Spleen (tissue), 11 donors: ENCODE measurements around the gene ACAT2. TPM values are rescaled to one million over a fixed set of nuclear protein-coding genes. Genes with fewer than 3 reads are reported as not detected.

Source experiments
- DNase-seq: peaks from one replicate; pipeline ENCODE4 v3.0.0-alpha.2; 2020
- H3K27ac ChIP-seq, 8 donors: fragments of 200-600 bp; sonication (generic) in 7 of 8; 1 replicate in 4 of 8; 2 replicates in 4 of 8; pipeline versions ENCODE4 v1.5.0 to v1.8.0; 2016 to 2021; ENCODE audit warnings: inconsistent platforms in 4 of 8, mild to moderate bottlenecking in 4 of 8, moderate library complexity in 1 of 8
- H3K27me3 ChIP-seq, 7 donors: fragments of 200-600 bp; sonication (generic) in 6 of 7; replicated peaks in 1 of 7; 1 replicate in 4 of 7; 2 replicates in 3 of 7; pipeline versions ENCODE4 v1.5.0 to v1.8.0; 2016 to 2021; ENCODE audit warnings: inconsistent platforms in 3 of 7, mild to moderate bottlenecking in 1 of 7
- H3K36me3 ChIP-seq, 6 donors: fragments of 200-600 bp; sonication (generic) in 5 of 6; 1 replicate in 4 of 6; 2 replicates in 2 of 6; pipeline versions ENCODE4 v1.5.0 to v1.8.0; 2016 to 2021; ENCODE audit warnings: inconsistent platforms in 2 of 6
- H3K4me1 ChIP-seq, 6 donors: fragments of 200-600 bp; sonication (generic) in 5 of 6; 1 replicate in 3 of 6; 2 replicates in 3 of 6; pipeline versions ENCODE4 v1.5.0 to v1.8.0; 2016 to 2021; ENCODE audit warnings: inconsistent platforms in 3 of 6
- H3K4me3 ChIP-seq, 8 donors: fragments of 200-600 bp; sonication (generic) in 7 of 8; 1 replicate in 4 of 8; 2 replicates in 4 of 8; pipeline versions ENCODE4 v1.5.0 to v1.8.0; 2016 to 2021; ENCODE audit warnings: inconsistent platforms in 4 of 8, mild to moderate bottlenecking in 4 of 8, moderate library complexity in 2 of 8
- H3K9me3 ChIP-seq, 8 donors: fragments of 200-600 bp; sonication (generic) in 7 of 8; 1 replicate in 4 of 8; 2 replicates in 4 of 8; pipeline versions ENCODE4 v1.5.0 to v1.8.0; 2016 to 2021; ENCODE audit warnings: inconsistent platforms in 4 of 8
- CTCF ChIP-seq, 11 experiments: fragments of 200-600 bp in 7 of 11; fragments of 450-650 bp in 4 of 11; sonication (generic) in 4 of 11; IDR thresholded peaks in 8 of 11; conservative IDR thresholded peaks in 3 of 11; 1 replicate in 7 of 11; 2 replicates in 4 of 11; pipeline versions ENCODE4 v1.4.0 to v1.8.0; 2016 to 2021; ENCODE audit warnings: antibody characterized with exemption in 11 of 11, inconsistent platforms in 4 of 11, mild to moderate bottlenecking in 1 of 11
- POLR2A ChIP-seq, 3 donors: fragments of 450-650 bp; IDR thresholded peaks; one replicate each; pipeline ENCODE4 v1.5.1; 2017; ENCODE audit warnings: antibody characterized with exemption in 3 of 3, mild to moderate bottlenecking in 1 of 3
- POLR2AphosphoS5 ChIP-seq, 3 donors: sonication (generic); formaldehyde crosslinking; IDR thresholded peaks; one replicate each; pipeline ENCODE4 v1.5.1; 2017; ENCODE audit warnings: antibody characterized with exemption in 3 of 3
- WGBS, 5 donors: extraction: QIAGEN DNeasy Blood & Tissue Kit in 3 of 5; methylation state at CpG; one replicate each; pipeline versions ENCODE4 v1.1.5 to v1.1.7; 2013 to 2018; 5-methylcytosine and 5-hydroxymethylcytosine counted together
- intact Hi-C: fragments of 100-400 bp; cut with DNase I; formaldehyde crosslinking; loops from one replicate; pipeline ENCODE4 v1.15.0; 2023; ENCODE audit warnings: low total_unique reads
- polyA plus RNA-seq, 3 donors: library from polyadenylated mRNA; stranded (reverse); fragments of 200-250 nt; gene quantifications; one replicate each; pipeline ENCODE4 v1.2.1, GENCODE V29; 2013
- total RNA-seq, 7 donors: library from RNA; depleted of rRNA in 3 of 7; stranded (reverse); fragments of >200 nt in 3 of 7; fragmentation: NEBNext Ultra II Directional in 4 of 7; extraction: Animal tissue kit (Norgen Biotek cat#: 25700) in 4 of 7; gene quantifications; one replicate each; pipeline versions ENCODE4 v1.1.0 to v1.2.1, GENCODE V29; 2016 to 2021
- donor health status: healthy with polysubstance abuse.
- donor health status: DM: no; HTN: no; CAD: no; lungs with moderate emphysema.
- donor health status: DM: no; HTN: no; CAD: no.
- donor health status: Bipolar disorder and iron deficiency.
- donor health status: healthy.
- donor health status: DM: no; HTN: no; CAD: no.
- donor health status: DM: yes; HTN: yes; CAD: no.

Gene ACAT2
- total and polyA plus RNA-seq, 10 donors, result 6.0 to 17.4 (median 13.9) TPM

GRCh38 chr6:159819098-159819497 is 57.3 kb downstream of the ACAT2 start:
- Histone ChIP-seq H3K9me3 (no peaks in the 10 kb centered on the region), H3K27me3 (peaks cover 0 to 7% (median 0%) of the 10 kb centered on the region in 7 donors), H3K4me1 (peaks cover 0 to 22% (median 14%) of the 10 kb centered on the region in 6 donors), H3K27ac (no peak overlapping the region), H3K4me3 (no peak overlapping the region), H3K36me3 (no peaks in the 10 kb centered on the region)
- no peak for TF ChIP-seq POLR2AphosphoS5 (IDR thresholded peaks at IDR 0.05)
- no peak for TF ChIP-seq POLR2A (IDR thresholded peaks at IDR 0.05)
- TF ChIP-seq CTCF (IDR thresholded peaks at IDR 0.05 in 8 of 11, conservative IDR thresholded peaks at IDR 0.05 in 3 of 11), result no peak
- no peak for DNase-seq
- WGBS, 5 donors, result 85 to 93% (median 90%) methylated on average over 14 to 16 of the region's 16 CpGs
- intact Hi-C loops, result no loop called here

- DNase-seq, result peak; percentile 83
- 32 to 40% (median 36%) methylated on average over 28 of the region's 28 CpGs for WGBS, 5 donors
- Histone ChIP-seq H3K27me3 (peaks cover 0 to 7% (median 0%) of the 10 kb centered on the region in 7 donors), H3K4me1 (peaks cover 0 to 22% (median 14%) of the 10 kb centered on the region in 6 donors), H3K9me3 (no peaks in the 10 kb centered on the region), H3K4me3 (peak overlapping the region in 4 of 8 donors; percentile 4 to 57 (median 6)), H3K27ac (peak overlapping the region in 1 of 8 donors; percentile 33), H3K36me3 (no peaks in the 10 kb centered on the region)
- intact Hi-C loops, result no loop called here
- TF ChIP-seq POLR2AphosphoS5 (IDR thresholded peaks at IDR 0.05) (peak in 2 of 3 donors; percentile 21 to 31), POLR2A (IDR thresholded peaks at IDR 0.05) (no peak), CTCF (IDR thresholded peaks at IDR 0.05 in 8 of 11, conservative IDR thresholded peaks at IDR 0.05 in 3 of 11) (no peak)
Observed at GRCh38 chr6:159819932-159820640, 58.2 kb downstream of the ACAT2 start.

GRCh38 chr6:159821122-159821521 is 59.3 kb downstream of the ACAT2 start:
- TF ChIP-seq CTCF (IDR thresholded peaks at IDR 0.05 in 8 of 11, conservative IDR thresholded peaks at IDR 0.05 in 3 of 11), result no peak
- TF ChIP-seq POLR2A (IDR thresholded peaks at IDR 0.05), result no peak
- TF ChIP-seq POLR2AphosphoS5 (IDR thresholded peaks at IDR 0.05), result no peak
- peaks cover 0 to 7% (median 0%) of the 10 kb centered on the region in 7 donors for H3K27me3 ChIP-seq
- 42 to 70% (median 58%) methylated on average over 11 of the region's 11 CpGs for WGBS, 5 donors
- DNase-seq, result peak; percentile 64
- H3K27ac ChIP-seq, result no peak overlapping the region
- H3K36me3 ChIP-seq, result no peaks in the 10 kb centered on the region
- H3K9me3 ChIP-seq, result no peaks in the 10 kb centered on the region
- intact Hi-C loops, result no loop called here
- no peak overlapping the region for H3K4me3 ChIP-seq
- H3K4me1 ChIP-seq, result peaks cover 0 to 22% (median 14%) of the 10 kb centered on the region in 6 donors

GRCh38 chr6:159821726-159822125 is 59.9 kb downstream of the ACAT2 start:
- H3K4me1 ChIP-seq, result peaks cover 0 to 22% (median 14%) of the 10 kb centered on the region in 6 donors
- peaks cover 0 to 7% (median 0%) of the 10 kb centered on the region in 7 donors for H3K27me3 ChIP-seq
- WGBS, 5 donors, result 92 to 95% (median 94%) methylated on average over 8 to 10 of the region's 10 CpGs
- intact Hi-C loops, result no loop called here
- H3K9me3 ChIP-seq, result no peaks in the 10 kb centered on the region
- H3K27ac ChIP-seq, result no peak overlapping the region
- TF ChIP-seq POLR2AphosphoS5 (IDR thresholded peaks at IDR 0.05), result no peak
- TF ChIP-seq POLR2A (IDR thresholded peaks at IDR 0.05), result no peak
- no peak for DNase-seq
- H3K4me3 ChIP-seq, result no peak overlapping the region
- H3K36me3 ChIP-seq, result no peaks in the 10 kb centered on the region
